Heart left ventricle (tissue), 16 donors: ENCODE results near the gene RIC8A. TPM values are rescaled to one million over a fixed set of nuclear protein-coding genes. Genes with fewer than 3 reads are reported as not detected.

Experiments used
- ATAC-seq, 4 donors: fragments of 200-7000 bp; cut with Tn5 transposase; one replicate each; pipeline ENCODE4 v1.9.1; 2020 to 2022; ENCODE audit warnings: moderate library complexity in 4 of 4, mild to moderate bottlenecking in 3 of 4, moderate number of reproducible peaks in 1 of 4
- DNase-seq, 5 donors: peaks; one replicate each; pipeline ENCODE4 v3.0.0-alpha.2; 2020
- H3K27ac ChIP-seq, 12 donors: fragments of 200-600 bp; sonication (generic) in 4 of 12; one replicate each; pipeline versions ENCODE4 v1.5.0 to v1.8.0; 2016 to 2022; ENCODE audit warnings: mild to moderate bottlenecking in 2 of 12
- H3K27me3 ChIP-seq, 9 donors: fragments of 200-600 bp; sonication (generic) in 2 of 9; one replicate each; pipeline versions ENCODE4 v1.5.1 to v1.8.0; 2016 to 2022; ENCODE audit warnings: mild to moderate bottlenecking in 3 of 9
- H3K36me3 ChIP-seq, 9 donors: fragments of 200-600 bp; sonication (generic) in 2 of 9; one replicate each; pipeline versions ENCODE4 v1.5.0 to v1.8.0; 2018 to 2022; ENCODE audit warnings: mild to moderate bottlenecking in 2 of 9
- H3K4me1 ChIP-seq, 12 donors: fragments of 200-600 bp; sonication (generic) in 4 of 12; one replicate each; pipeline versions ENCODE4 v1.5.0 to v1.8.0; 2016 to 2022; ENCODE audit warnings: mild to moderate bottlenecking in 3 of 12
- H3K4me3 ChIP-seq, 12 donors: fragments of 200-600 bp; sonication (generic) in 4 of 12; one replicate each; pipeline versions ENCODE4 v1.5.0 to v1.8.0; 2017 to 2022; ENCODE audit warnings: mild to moderate bottlenecking in 9 of 12, moderate library complexity in 4 of 12
- H3K9me3 ChIP-seq, 12 donors: fragments of 200-600 bp; sonication (generic) in 4 of 12; one replicate each; pipeline versions ENCODE4 v1.5.0 to v1.8.0; 2016 to 2022; ENCODE audit warnings: mild to moderate bottlenecking in 1 of 12
- POLR2A ChIP-seq, 2 donors: fragments of 450-650 bp; IDR thresholded peaks; one replicate each; pipeline ENCODE4 v1.6.1; 2017; ENCODE audit warnings: antibody characterized with exemption in 2 of 2, mild to moderate bottlenecking in 2 of 2, moderate library complexity in 2 of 2
- WGBS, 4 donors: extraction: QIAGEN DNeasy Blood & Tissue Kit in 2 of 4; methylation state at CpG; one replicate each; pipeline versions ENCODE4 v1.1.5 to v1.1.7; 2013 to 2018; 5-methylcytosine and 5-hydroxymethylcytosine counted together
- intact Hi-C, 10 donors: fragments of 100-400 bp; cut with DNase I; formaldehyde crosslinking; loops; one replicate each; pipeline versions ENCODE4 v1.11.1 to v1.14.2; 2022
- polyA plus RNA-seq, 2 donors: library from polyadenylated mRNA; stranded (reverse); fragments of 200-250 nt; gene quantifications; one replicate each; pipeline ENCODE4 v1.2.3, GENCODE V29; 2013
- total RNA-seq, 9 donors: library from RNA; depleted of rRNA in 2 of 9; stranded (reverse); fragments of >200 nt in 2 of 9; fragmentation: NEBNext Ultra II Directional in 3 of 9; extraction: Animal tissue kit (Norgen Biotek cat#: 25700) in 3 of 9; gene quantifications; one replicate each; pipeline versions ENCODE4 v1.1.0 to v1.2.4, GENCODE V29; 2016 to 2023
- TF ChIP-seq, protein P1 (sequence below), 12 donors: fragments of 200-600 bp; sonication (generic) in 4 of 12; IDR thresholded peaks; one replicate each; pipeline versions ENCODE4 v1.5.0 to v1.8.0; 2018 to 2022; ENCODE audit warnings: antibody characterized with exemption in 12 of 12, mild to moderate bottlenecking in 5 of 12
- donor health status: ischemic (EF 13 %, LVEDD 7.1; RV severe dilation, severe dysfunction).
- donor health status: healthy with polysubstance abuse.
- donor health status: DM: no; HTN: yes; CAD: no.
- donor health status: DM: no; HTN: no; CAD: no.
- donor health status: ischemic (EF 25% LVEDD 6.9; RV normal size, moderate dysfunction).
- donor health status: ischemic (EF 25% LVEDD 5.7; RV mildly dilated, moderate dysfunction).
- donor health status: healthy.
- donor health status: DM: yes; HTN: yes; CAD: no.
- donor health status: ischemic (EF 35%, LVEDD 5.7; RV mildly dilated, moderate dysfunction).
- donor health status: nonischemic (EF 11% LVEDD 7.7; RV severe dilation, severe dysfunction).
- donor health status: DM: yes; HTN: yes; CAD: no.
- donor health status: PGD.
- donor health status: ischemic (EF 29% LVEDD 5.4; RV normal size, mild dysfunction).
- donor health status: nonischemic (EF 23%, LVEDD 6.1; RV moderate dilation, normal function).

RIC8A gene
- total and polyA plus RNA-seq, 11 donors, result 32.7 to 99.5 (median 74.3) TPM

DNA sequence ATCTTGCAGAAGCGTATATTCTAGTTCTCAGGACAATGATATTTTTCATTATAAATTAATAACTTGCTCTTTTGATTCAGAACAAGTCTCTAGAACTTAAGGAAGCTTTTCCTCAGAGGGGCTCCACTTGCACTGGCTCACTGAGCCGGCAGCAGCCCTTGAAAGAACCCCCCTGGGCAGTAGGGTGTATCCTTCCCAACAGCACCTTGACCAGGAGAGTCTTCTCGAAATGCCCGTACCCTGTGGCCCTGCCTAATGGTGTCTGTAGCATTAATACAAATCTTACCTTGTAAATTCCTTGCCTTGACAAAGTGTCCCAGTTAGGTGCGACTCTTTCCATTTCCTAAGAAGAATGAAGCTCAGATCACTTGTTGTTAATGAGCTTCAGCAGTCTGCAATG, 42.8 kb downstream of the RIC8A start:
- Histone ChIP-seq H3K4me1 (no peaks in the 10 kb centered on the region), H3K4me3 (no peak overlapping the region), H3K27me3 (no peaks in the 10 kb centered on the region), H3K36me3 (peaks cover 5 to 84% (median 80%) of the 10 kb centered on the region in 9 donors), H3K9me3 (no peaks in the 10 kb centered on the region), H3K27ac (no peak overlapping the region)
- WGBS, 4 donors, result 76 to 87% (median 86%) methylated on average over 5 of the region's 5 CpGs
- no peak for ATAC-seq
- TF ChIP-seq, protein P1, sequence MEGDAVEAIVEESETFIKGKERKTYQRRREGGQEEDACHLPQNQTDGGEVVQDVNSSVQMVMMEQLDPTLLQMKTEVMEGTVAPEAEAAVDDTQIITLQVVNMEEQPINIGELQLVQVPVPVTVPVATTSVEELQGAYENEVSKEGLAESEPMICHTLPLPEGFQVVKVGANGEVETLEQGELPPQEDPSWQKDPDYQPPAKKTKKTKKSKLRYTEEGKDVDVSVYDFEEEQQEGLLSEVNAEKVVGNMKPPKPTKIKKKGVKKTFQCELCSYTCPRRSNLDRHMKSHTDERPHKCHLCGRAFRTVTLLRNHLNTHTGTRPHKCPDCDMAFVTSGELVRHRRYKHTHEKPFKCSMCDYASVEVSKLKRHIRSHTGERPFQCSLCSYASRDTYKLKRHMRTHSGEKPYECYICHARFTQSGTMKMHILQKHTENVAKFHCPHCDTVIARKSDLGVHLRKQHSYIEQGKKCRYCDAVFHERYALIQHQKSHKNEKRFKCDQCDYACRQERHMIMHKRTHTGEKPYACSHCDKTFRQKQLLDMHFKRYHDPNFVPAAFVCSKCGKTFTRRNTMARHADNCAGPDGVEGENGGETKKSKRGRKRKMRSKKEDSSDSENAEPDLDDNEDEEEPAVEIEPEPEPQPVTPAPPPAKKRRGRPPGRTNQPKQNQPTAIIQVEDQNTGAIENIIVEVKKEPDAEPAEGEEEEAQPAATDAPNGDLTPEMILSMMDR (IDR thresholded peaks at IDR 0.05), result no peak
- TF ChIP-seq POLR2A (IDR thresholded peaks at IDR 0.05), result no peak
- DNase-seq, result no peak
- intact Hi-C loops, result loop anchor here in 3 of 10 donors (5.0 to 10.0 kb wide), 3 partner anchors 42 to 125 kb away; no protein-coding TSS in a partner anchor

DNA sequence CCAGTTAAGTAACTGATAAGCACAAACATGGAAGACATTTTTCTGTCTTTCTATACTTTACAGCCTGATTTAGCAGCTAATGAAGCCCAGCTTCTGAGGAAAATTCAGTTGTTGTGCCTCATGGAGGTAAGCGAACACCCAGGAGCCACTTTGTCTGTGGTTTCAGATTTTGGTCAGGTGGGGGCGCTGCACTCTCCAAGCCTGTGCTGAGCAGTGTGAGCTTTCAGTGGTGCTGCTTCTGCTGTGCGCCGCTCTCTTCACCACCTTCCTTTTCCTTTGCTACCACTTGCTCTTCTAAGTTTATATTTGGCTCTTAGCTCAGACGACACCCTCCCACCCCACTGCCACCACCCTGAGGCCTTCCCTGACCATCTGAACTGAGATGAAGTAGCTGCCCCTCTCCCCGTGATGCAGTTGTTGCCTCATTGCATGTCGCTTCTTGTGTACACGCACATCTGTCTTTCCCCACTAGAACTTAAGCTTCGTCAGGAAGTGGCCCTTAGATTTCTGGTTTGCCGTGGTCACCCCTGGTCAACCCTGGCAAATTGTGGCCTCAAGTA, 43.3 kb downstream of the RIC8A start:
- H3K36me3 ChIP-seq, result peaks cover 5 to 80% (median 77%) of the 10 kb centered on the region in 9 donors
- no peak overlapping the region for H3K27ac ChIP-seq
- no peaks in the 10 kb centered on the region for H3K4me1 ChIP-seq
- H3K4me3 ChIP-seq, result no peak overlapping the region
- 77 to 85% (median 80%) methylated on average over 10 of the region's 10 CpGs for WGBS, 4 donors
- ATAC-seq (peak; percentile 33 to 84 (median 77)), DNase-seq (peak; percentile 39 to 75 (median 54))
- TF ChIP-seq, protein P1 (IDR thresholded peaks at IDR 0.05), result peak; percentile 40 to 69 (median 56)
- TF ChIP-seq POLR2A (IDR thresholded peaks at IDR 0.05), result no peak
- intact Hi-C loops, result loop anchor here in 3 of 10 donors (5.0 to 10.0 kb wide), 3 partner anchors 41 to 124 kb away; no protein-coding TSS in a partner anchor
- H3K27me3 ChIP-seq, result no peaks in the 10 kb centered on the region
- H3K9me3 ChIP-seq, result no peaks in the 10 kb centered on the region

DNA sequence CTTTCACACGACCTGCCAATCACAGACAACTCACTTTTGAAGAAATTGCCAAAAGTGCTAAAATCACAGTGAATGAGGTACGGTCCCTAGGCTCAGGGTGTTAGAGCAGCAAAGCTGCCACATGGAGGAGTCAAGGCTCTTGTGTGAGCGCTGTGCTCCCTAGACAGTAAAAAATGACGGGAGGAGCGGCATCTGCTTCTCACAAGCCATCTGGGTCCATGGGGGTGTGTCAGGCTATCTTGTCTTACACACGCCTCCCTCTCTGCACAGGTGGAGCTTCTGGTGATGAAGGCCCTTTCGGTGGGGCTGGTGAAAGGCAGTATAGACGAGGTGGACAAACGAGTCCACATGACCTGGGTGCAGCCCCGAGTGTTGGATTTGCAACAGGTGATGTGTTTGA, 44.0 kb downstream of the RIC8A start:
- intact Hi-C loops, result loop anchor here in 3 of 10 donors (5.0 to 10.0 kb wide), 3 partner anchors 41 to 123 kb away; no protein-coding TSS in a partner anchor
- no peaks in the 10 kb centered on the region for H3K9me3 ChIP-seq
- no peak for TF ChIP-seq POLR2A (IDR thresholded peaks at IDR 0.05)
- TF ChIP-seq, protein P1 (IDR thresholded peaks at IDR 0.05), result no peak
- H3K4me3 ChIP-seq, result no peak overlapping the region
- H3K4me1 ChIP-seq, result no peaks in the 10 kb centered on the region
- WGBS, 4 donors, result 74 to 81% (median 78%) methylated on average over 10 of the region's 10 CpGs
- H3K27ac ChIP-seq, result no peak overlapping the region
- no peak for ATAC-seq
- DNase-seq, result no peak
- H3K27me3 ChIP-seq, result no peaks in the 10 kb centered on the region
- peaks cover 5 to 72% (median 69%) of the 10 kb centered on the region in 9 donors for H3K36me3 ChIP-seq

DNA sequence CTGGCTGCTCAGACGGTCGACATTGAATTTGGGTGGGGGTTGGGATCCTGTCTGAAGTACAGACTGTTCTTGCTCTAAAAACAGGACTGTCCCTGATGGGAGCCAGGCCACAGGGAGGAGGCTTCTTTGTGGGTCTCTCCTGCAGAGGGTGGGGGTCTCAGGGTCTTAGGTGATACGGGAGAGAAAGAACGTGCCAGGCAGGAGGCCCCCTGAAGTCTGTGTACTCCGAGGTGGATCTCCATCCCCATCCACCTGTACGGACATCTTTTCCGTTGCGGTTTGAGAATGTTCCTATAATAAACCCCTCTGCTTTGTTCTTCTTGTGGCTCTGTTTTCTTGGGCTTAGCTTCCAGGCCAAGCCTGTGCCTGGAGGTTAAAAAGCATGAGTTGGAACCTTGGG, 45.2 kb downstream of the RIC8A start:
- no peak for TF ChIP-seq POLR2A (IDR thresholded peaks at IDR 0.05)
- TF ChIP-seq, protein P1 (IDR thresholded peaks at IDR 0.05), result no peak
- no peak for ATAC-seq
- intact Hi-C loops, result loop anchor here in 4 of 10 donors (2.0 to 10.0 kb wide), 4 partner anchors 40 to 122 kb away; partner anchors contain the start of gene IFITM5 (in 1 of the 4)
- no peaks in the 10 kb centered on the region for H3K4me1 ChIP-seq
- H3K9me3 ChIP-seq, result no peaks in the 10 kb centered on the region
- no peak overlapping the region for H3K4me3 ChIP-seq
- WGBS, 4 donors, result 75 to 89% (median 85%) methylated on average over 8 of the region's 8 CpGs
- H3K36me3 ChIP-seq, result peaks cover 5 to 61% (median 58%) of the 10 kb centered on the region in 9 donors
- no peak for DNase-seq
- no peaks in the 10 kb centered on the region for H3K27me3 ChIP-seq
- no peak overlapping the region for H3K27ac ChIP-seq
